IPS-NIHi7 (cell line): ENCODE measurements around the gene KRT73.

Source experiments
- DNase-seq: peaks from one replicate; pipeline ENCODE4 v3.0.0; 2012; ENCODE audit warnings: mixed read lengths; ENCODE audit errors: extremely low spot score

The KRT73 gene

DNA sequence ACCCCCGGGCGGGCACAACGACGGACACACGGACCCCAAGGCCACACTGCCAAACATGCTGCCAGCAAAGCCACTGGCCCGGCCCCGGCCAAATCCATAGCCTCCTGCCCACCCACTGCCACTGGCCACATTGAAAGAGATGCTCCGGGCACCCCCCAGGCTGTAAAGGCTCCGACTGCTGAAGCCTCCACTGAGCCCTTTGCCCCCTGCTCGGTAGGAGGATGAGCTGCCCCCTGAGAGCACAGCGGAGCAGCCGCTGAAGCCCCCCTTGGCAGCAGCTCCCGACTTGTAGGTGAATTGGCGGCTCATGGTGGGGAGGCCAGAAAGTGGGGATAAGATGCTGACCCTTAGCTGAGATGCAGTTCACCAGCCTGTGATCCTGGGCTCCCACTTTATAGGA, at the start of gene KRT73:
KRT73 (minus strand) TSS at position 344 of the 400 bp plus-strand sequence; CDS start at position 309, 35 bp downstream.
- no peak for DNase-seq

DNA sequence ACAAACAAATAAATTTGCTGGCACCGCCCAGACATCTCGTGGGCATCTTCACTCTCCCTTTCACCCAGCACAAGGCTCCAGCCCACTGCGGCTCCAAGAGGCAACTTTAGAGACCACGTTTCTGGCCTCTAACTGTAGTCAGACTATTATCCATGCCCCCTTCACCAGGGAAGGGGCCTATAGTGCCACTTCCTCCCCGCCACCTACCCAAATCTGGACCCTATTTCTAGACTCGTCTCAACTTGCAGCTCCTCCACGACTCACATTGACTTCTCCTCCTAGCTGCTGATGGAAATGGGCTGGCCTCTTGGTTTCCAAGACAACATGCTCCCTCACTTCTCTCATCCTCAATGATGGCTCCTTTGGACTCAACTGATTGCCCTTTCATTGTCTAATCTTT, 49.6 kb upstream of the KRT73 start:
- no peak for DNase-seq

DNA sequence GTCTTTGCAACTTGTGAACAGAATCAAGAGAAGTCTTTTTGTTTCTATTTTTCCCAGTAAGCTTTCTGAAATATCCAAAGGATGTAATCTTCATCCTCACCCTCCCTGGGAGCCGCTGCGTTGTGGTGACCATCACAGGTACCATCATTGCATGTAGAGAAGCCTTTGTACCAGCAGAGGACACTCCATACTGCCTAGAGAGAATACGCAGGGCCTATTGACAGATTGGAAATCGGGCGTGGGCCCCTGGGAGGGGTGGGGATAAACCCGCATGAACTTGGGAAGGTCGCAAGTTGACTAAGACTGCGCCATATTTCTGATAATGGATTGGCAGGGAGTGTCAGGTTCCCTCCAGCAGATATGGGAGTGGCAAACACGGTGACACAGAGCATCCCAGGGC, 49.1 kb upstream of the KRT73 start:
- DNase-seq = peak; percentile 53

DNA sequence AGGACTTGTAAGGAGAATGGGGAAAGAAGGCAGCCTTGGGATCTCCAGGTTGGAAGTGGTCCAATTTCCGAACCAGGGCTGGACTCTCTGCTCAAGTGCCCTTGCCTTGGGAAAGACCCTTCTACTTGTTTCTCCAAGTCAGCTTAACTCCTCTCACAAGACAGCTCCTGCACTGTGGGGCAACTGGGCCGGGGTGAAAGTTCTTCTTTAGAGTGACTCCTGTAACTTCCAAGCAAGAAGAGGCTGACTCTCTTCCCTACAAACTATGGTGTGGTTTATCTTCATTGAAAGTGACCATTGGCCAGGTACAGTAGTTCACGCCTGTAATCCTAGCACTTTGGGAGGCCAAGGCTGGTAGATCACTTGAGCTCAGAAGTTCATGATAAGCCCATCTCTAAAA, 48.1 kb upstream of the KRT73 start:
- no peak for DNase-seq

DNA sequence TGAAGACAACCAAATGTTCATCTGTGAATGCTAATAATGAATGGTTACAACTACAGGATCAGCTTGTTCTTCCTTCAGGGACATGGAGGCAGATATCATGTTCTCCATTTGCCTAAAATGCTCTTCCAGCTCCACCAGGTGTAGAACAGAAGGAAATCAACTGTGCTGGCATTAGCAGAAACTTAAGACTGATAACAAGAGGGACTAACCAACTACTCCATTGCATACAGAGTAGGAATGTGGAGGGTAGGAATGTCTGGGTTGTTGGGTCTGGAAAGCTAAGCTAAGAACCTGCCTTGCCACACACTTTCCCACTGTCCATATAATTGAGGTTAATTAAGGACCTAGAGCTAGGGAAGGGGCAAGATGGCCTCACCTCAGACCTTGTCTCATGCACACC, 45.1 kb upstream of the KRT73 start:
- DNase-seq = no peak

DNA sequence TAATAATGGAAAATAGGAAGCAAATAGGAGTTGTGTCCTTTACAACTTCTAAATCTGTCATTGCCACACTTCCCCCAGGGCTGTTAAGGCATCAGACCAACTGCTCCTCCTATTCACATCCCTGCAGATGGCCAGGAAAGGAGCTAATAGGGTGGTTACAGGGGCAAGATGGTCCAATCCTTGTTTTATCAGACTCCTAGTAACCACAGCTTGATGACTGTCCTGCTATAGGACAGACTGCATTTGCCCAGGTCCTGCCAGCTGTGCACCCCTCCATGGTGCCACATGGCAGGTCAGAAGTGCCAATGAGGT, 44.5 kb upstream of the KRT73 start:
- DNase-seq = no peak

DNA sequence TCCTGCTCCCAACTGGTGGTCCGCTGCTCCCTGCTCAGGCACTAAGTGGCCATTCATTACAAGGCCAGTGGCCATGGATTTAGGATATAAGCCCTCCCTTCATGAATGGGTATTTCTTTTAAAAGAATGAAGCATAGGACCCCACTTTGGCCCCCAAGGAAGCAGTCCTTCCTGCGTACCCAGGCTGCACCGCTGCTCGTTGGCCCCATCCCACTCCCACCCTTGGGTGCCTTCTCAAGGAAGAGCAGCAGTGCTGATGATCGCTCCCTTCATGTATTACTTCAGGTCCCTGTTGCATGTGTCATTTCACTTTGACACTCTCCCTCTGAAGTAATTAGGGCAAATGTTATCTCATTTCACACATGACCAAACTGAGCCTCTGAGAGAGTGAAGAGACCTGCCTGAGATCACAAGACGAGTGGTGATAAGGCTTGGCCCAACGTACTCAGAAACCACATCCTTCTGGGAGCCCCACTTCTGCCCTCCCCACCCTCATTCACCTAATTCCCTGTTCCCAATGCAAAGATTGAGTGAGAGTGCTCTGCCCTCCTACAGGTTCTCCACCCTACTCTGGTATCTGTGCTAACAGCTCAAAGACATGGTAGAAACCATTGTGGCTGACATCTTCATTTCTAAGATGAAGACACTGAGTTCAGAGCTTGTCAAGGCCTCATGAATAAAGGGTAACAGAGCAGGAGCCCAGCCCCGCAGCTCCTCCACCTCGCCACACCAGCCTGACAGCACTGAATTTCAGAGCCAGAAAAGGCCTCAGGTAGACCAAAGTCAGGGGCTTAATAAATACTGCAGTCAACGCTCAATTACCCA, 43.9 kb upstream of the KRT73 start:
- DNase-seq = no peak

DNA sequence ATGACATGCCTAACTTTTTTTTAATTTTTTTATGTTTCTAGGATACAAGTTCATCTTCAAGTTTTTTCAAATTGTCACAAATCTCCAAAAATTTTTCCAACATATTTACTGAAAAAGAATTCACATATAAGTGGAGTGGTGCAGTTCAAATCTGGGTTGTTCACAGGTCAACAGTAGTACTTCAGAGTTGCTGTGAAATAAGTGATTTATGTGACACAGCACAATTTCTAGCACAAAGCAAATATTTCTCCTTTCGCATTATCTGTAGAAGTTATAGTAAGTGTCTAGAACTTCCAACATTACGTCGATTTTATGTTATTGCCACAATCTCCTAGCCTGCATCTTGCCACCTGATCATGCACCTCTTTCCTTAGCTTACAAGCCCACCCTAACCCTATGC, 43.3 kb upstream of the KRT73 start:
- DNase-seq = no peak

DNA sequence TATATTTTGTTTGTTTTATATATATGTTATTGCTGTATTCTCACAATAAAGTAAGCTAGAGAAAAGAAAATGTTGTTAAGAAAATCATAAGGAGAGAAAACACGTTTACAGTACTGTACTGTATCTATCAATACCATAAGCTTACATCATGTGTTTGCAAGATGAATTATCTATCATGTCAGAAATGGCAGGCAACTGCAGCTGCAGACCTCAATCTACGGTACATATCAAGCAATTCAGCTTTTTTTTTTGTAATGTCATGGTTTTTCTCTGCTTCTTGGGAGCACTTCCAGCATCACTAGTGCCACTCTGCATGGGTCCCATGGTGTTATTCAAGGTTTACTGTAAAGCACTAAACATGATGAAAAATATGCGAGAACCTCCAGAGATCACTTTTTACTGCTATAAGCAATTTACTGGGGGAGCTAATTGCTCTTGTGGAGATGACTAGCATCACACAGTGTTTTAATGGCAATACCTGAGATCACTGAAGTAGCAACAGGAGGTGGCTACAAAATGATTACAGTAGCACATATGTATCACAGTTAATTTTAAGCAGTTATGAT, 42.7 kb upstream of the KRT73 start:
- no peak for DNase-seq

DNA sequence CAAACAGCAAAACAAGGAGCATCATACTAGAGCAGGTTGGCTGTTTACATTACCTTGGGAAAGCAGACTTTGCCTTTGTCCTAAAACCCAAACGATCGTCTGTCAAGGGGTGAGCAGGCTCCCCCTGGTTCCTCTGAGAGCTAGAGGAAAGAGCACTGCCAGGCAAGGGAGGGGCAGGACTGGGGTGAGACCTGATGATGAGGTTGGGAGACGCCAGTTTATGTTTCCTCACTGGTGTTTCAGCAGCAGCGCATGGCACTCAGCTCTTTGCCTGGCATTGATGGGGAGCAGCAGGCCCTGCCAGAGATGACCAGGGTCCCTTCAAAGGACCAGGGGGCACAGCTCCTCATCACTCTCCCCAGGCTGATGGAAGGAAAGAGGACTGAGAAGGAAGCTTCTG, 41.6 kb upstream of the KRT73 start:
- DNase-seq = no peak

DNA sequence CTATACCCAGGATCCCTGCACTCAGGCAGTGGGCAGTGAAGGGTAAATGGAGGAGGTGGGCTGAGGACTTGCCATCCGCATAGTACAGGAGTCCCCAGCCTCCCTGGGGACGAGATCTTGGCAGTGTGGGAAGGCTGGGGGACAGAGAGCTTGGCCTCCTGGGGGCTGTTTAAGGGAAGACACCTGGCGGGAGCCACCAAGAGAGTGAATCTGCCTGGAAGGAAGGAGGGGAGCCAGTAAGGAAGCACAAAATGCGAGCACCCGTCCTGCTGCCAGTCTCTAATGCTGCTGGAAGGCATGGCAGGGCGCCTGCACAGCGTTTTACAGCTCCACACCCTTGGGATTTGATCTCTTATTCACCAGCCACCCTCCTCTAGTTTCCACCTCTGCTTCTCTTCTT, 41.0 kb upstream of the KRT73 start:
- DNase-seq = no peak

DNA sequence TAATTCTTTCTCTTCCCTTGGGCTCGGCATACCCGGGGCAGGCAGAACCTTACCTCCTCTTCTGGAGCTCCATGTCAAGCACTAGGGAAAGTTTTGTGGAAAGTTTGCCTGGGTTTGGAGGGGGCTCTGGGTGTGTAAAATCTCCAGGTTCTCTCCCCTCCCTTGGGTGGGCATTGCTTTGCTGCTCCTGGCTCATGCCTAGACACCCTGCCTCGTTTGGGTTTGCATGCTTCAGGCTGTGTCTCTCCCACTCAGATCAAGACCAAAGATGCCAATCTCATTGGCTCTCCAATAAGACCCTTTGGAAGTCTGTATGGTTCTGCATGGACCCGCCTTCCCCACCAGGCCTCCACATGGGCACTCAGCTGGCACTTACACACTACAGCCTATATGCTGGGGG, 39.8 kb upstream of the KRT73 start:
- DNase-seq = no peak

DNA sequence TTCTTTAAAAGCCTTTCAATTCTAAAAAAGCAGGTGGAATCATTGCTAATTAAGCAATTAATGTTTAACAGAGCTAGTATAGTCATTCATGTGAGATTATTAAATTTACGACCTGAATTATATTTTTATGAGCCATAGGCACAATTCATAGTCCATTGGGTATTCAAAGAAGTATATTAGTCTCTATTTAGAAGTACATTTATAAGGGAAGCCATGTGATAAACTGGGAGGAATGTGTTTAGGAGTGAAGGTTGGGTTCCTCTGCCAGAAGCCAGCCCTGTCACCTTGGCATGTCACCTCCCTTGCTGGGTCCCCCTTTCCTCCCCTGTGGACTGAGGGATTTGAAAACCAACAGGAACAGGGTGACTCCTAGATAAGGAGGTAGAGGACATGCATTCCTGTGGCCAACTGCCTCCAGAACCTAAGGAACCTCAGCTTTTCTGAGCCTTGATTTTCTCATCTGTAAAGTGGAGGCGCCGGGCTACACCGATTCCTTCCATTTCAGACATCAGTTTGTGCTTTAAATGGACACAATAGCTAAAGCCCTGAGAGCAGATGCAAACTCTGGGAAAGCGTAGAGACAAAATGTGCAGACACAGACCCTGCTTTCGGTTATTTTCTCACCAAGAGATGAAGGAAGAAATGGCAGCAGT, 39.0 kb upstream of the KRT73 start:
- DNase-seq = no peak

DNA sequence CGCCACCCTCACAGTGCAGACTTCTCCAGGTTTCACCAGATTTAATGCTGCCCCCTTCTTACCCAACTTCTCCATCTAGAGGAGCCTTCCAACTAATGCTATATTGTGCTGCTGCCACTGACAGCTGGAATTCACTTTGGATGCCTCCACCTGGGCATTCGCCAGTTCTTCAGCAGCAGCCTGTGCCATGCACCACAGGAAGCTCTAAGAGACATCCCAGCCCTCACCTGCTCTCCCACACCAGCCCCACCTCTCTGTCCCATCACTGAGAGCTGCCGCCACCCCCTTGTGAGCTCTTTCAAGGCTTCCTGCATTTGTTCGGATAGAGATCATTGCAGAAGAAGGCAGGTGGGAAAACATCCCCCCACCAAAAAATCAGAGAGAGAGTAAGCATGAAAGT, 38.3 kb upstream of the KRT73 start:
- no peak for DNase-seq

DNA sequence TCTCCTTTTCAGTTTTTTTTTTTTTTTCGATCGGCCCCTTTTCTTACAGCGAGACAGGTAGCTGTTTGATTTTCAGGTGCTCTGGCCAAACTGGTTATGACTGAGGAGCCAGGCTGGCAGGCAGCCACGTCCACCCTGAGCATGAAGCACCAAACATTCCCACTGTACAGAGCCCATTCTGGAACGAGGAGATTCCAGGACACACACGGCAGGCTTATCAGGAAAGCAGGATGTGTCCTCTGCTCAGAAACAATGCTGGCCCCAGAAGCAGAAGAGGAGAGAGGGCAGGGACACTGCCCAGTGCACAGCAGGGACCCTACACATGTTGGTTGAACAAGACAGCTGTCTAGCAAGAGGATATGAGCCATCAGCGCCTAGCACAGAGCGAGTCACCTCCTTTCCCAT, 37.4 kb upstream of the KRT73 start:
- DNase-seq = no peak

DNA sequence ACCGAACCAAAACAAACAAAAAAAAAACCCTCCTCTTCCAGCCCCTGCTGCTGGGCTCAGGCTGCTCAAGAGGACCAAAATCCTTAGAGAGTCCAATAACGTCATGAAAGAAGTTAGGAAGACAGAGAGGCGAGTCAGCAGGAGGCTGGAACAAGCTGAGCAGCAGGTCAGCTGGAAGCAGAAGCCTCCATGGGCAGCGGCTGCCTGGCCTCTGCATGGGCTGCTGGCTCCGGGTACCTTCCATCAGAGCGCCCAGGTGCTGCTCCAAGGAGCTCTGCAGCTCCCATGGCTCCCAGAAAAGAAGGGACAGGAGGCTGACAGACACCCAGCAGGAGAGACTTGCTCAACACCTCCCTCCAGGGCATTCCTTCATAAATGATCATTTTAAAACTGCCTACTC, 36.9 kb upstream of the KRT73 start:
- no peak for DNase-seq

DNA sequence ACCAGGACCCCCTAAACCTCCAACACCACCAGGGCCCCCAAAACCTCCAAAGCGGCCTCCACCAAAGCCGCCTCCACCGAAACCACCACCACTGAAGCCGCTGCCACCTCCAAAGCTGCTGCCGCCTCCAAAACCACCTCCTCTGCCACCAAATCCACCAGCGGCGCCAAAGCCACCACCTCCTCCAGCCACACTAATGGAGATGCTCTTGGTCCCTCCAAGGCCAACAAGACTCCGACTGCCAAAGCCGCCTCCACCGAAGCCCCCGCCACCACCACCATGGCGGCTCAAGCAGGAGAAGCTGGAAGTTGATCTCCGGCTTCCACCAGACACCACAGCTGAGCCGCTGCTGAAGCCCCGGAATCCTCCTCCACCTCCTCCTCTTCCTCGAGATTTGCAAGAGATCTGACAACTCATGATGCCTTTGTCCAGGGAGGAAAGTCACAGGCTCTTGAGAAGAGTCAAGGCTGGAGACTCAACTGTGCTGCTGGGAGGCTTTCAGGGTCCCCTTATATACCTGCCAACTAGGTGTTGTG, 33.4 kb upstream of the KRT73 start, which contains the start of gene KRT2:
KRT2 (minus strand) TSS at position 486 of the 536 bp plus-strand sequence; CDS start at position 417, 69 bp downstream.
- no peak for DNase-seq

DNA sequence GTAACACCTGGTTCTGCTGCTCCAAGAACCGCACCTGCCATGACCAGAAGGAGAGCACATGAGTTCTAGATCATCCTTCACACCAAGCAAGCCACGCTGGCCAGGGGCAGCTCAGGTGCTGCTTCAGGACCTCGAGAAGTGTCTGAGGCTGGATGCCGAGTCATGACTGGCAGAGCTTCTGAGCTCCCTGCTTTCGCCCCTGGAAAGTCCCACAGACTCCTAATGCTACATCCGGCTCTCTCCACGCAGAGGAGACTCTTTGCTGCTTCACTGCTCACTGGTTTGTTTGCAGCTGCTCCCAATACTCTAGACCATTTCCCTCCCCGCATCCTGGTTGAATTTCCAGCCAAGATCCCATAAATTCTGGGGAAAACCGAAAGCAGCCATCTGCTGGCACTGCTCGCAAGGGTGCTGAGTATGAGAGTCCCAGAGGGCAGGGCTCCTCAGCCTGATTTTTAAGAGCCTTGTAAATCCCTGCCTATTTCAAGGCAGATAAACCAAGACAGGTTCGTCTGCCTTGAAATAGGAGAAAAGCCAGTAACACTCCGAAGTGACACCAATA, 32.2 kb upstream of the KRT73 start:
- DNase-seq = no peak

DNA sequence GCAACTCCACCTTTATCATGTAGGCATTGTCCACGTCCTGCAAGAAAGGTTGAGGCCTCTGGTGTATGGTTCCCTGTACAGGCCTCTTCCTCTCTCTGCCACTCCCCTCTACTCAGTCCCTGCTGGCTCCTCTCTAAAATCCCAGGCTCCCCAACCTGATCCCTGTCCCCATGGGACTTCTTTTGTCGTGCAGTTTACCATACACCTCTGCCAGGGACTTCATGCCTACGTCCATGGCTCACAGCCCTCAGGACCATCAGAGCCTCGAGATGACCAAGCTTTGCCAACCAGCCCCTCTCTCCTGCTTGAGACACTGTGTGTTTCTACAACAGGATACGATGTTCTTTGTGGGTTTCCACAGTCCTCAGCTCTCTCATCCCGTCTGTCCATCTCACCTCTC, 30.7 kb upstream of the KRT73 start:
- DNase-seq = no peak

DNA sequence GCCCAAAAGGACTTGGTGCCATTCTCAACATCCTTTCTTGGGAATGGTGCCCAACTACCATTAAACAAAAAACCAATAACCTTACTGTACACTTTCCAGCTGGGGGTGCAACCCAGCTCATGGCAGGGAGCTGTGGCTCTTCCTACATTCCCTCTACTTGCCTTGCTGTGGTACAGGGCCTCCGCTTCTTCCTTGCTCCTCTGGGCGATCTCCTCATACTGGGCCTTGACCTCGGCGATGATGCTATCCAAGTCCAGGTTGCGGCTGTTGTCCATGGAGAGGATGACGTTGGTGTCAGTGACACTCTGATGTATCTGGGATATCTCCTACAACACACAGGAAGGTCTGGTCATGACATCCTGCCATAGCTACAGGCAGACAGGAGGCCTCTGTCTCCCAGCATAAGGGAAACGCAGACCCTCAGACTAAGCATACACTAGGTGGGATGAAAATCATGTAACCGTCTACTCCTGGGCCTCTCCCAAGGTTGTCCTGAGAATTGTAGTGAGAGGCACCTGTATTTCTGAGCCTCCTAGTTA, 29.7 kb upstream of the KRT73 start:
- no peak for DNase-seq

DNA sequence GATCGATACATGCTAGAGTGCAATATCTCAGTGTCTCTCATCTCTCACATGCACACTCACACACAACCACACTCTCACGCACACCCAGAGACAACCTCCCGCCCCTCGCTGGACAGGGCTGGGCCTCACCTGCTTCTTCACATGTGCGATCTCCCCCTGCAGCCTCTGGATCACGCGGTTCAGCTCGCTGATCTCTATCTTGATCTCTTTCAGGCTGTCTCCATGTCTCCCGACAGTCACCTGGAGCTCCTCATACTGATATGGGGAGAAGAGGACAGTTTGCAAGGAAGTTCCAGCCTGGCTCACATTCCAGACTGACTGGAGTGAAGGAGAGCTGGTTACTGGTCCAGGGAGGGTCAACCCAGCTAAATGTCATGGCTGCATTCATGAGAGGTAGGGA, 29.2 kb upstream of the KRT73 start:
- no peak for DNase-seq

DNA sequence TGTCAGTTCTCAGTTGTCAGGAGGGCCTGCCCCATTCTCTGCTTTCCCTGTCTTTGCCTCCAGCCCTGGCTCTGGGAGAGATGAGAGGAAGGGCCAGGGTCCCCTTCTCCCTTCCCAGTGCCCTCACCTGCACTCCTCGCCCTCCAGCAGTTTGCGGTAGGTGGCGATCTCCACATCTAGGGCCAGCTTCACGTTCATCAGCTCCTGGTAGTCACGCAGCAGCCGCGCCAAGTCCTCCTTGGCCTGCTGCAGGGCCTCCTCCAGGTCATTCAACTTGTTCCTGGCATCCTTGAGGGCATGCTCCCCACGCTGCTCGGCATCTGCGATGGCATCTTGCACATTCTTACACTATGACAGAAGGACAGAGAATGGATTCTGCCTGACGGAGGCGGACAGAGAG, 28.3 kb upstream of the KRT73 start:
- no peak for DNase-seq
